ACC112 (cell line): ENCODE results near the gene LENG1.
A peak's percentile ranks its signal among the peaks of the same experiment; 100 is the strongest.
"Not testable (repeated sequence)": the region's sequence is repeated elsewhere in the genome, so short reads cannot be mapped to it uniquely, and the experiment has no call there.

Experiments used
- H2AFZ ChIP-seq: fragments of 200-600 bp; sonication (generic); one replicate; pipeline ENCODE4 v1.6.0; 2017; ENCODE audit warnings: antibody characterized with exemption, low read length; ENCODE audit not compliant: unreplicated experiment
- H3K27ac ChIP-seq: fragments of 200-600 bp; sonication (generic); 2 replicates; pipeline ENCODE4 v1.5.1; 2014; ENCODE audit warnings: low read depth, mild to moderate bottlenecking, antibody characterized with exemption, low read length, moderate library complexity
- H3K27me3 ChIP-seq: fragments of 200-600 bp; sonication (generic); 2 replicates; pipeline ENCODE4 v1.6.1; 2014; ENCODE audit warnings: mild to moderate bottlenecking, antibody characterized with exemption, low read length, moderate library complexity, mixed read lengths; ENCODE audit not compliant: insufficient read depth
- H3K36me3 ChIP-seq: fragments of 200-600 bp; sonication (generic); 2 replicates; pipeline ENCODE4 v1.6.1; 2016; ENCODE audit warnings: mild to moderate bottlenecking, antibody characterized with exemption, low read length, moderate library complexity, mixed read lengths; ENCODE audit not compliant: insufficient read depth
- H3K4me1 ChIP-seq: fragments of 200-600 bp; sonication (generic); one replicate; pipeline ENCODE4 v1.6.1; 2016; ENCODE audit warnings: low read length, mixed read lengths; ENCODE audit not compliant: insufficient read depth, unreplicated experiment, control insufficient read depth
- H3K4me3 ChIP-seq: fragments of 200-600 bp; sonication (generic); 2 replicates; pipeline ENCODE4 v1.5.1; 2014; ENCODE audit warnings: mild to moderate bottlenecking, low read depth, low read length
- H3K79me2 ChIP-seq: fragments of 200-600 bp; sonication (generic); one replicate; pipeline ENCODE4 v1.6.0; 2016; ENCODE audit warnings: low read length; ENCODE audit not compliant: control insufficient read depth, unreplicated experiment, insufficient read depth

The LENG1 gene

DNA sequence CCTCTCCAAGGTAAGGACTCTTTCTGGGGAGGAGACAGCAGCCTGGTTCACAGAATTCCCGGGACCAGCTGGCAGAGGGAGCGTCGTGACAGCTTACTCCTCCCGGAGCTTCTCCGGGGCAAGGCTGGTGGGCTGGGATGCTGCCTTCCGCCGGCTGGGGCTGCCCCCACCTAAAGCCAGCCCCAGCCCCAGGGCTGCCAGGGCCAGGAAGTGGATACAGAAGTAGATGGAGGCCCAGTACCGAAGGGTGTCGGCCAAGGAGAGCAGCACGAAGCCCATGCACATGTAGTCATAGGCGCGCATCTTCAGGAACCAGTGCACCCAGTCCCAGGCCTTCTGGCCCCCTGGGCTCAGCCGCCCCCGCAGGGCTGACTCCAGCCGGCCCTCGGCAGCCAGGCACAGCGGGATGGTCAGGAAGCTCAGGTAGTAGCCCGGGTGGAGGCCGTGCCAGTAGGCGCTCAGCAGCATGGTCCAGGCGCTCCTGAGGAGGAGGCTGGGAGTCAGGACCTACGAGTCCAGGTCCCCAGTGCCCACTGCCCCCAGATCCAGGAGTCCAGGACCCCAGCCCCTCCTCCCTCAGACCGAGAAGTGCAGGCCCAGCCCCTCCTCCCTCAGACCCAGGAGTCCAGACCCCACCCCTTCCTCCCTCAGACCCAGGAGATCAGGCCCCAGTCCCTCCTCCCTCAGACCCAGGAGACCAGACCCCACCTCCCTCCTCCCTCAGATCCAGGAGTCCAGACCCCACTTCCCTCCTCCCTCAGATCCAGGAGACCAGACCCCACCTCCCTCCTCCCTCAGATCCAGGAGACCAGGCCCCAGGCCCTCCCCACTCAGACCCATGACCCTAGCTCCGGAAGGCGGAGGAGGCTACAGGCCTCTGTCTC, 14.7 kb upstream of the LENG1 start:
- Histone ChIP-seq H2AFZ (no peak overlapping the region), H3K27ac (no peak overlapping the region), H3K4me3 (no peak overlapping the region), H3K27me3 (no peaks in the 10 kb centered on the region), H3K79me2 (no peaks in the 10 kb centered on the region), H3K4me1 (peaks cover 3% of the 10 kb centered on the region), H3K36me3 (no peaks in the 10 kb centered on the region)

DNA sequence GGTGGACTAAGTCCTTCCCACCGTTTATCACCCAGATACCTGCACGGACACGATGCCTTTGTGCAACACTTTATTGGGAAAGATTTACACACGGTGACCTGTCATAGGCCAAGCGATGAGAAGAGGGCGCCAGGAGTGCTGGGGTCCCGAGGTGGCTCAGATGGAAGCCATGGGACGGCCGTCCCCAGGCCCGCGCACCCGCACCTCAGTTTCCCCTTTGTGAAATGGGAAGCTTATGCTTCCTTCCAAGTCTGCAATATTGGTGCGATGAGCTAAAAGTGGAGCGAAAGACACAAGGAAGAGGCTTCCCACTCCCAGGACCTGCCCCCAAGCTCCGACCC, 13.8 kb upstream of the LENG1 start:
- Histone ChIP-seq H3K36me3 (no peaks in the 10 kb centered on the region), H2AFZ (no peak overlapping the region), H3K27me3 (no peaks in the 10 kb centered on the region), H3K27ac (no peak overlapping the region), H3K4me1 (peaks cover 3% of the 10 kb centered on the region), H3K79me2 (no peaks in the 10 kb centered on the region), H3K4me3 (no peak overlapping the region)

DNA sequence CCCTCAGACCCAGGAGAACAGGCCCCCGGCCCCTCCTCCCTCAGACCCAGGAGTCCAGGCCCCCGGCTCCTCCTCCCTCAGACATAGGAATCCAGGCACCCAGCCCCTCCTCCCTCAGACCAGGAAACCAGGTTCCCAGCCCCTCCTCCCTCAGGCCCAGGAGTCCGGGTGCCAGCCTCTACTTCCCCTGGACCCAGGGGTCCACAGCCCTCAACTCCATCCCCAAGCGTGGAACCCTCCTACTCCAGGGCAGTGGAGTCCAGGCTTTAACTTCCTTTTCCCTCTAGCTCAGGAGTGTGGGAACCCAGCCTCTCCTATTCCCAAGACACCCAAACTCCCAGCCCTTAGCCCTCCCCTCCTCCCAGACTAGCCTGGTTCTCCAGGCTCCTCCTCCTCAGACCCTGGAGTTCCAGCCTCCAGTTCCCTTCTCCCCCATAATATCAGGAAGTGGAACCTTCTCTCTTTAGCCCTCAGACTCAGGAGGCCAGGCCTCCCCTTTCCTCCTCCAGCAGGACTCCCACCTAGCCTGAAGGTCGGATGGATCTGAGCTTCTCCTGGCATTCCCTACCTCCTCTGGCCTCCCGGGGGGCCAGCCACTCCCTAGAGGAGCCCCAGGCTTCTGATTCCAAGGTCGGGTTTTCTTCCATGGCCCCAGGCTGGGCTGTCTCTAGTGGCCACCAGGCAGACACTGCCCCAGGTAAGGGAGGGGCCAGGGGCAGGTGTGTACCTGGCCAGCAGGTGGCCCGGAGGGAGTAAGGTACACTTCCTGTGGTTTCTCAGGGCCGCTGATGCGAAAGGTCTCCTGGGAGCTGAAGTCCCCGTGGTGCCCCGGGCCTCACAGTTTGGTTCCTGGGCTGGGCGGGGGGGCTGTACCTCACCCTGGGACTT, 13.2 kb upstream of the LENG1 start, which contains the start of gene TMC4:
Gene TMC4, minus strand, starts transcription at position 690 of the 888 bp plus-strand sequence. Its CDS starts 43 bp downstream, at position 647.
- H3K36me3 ChIP-seq: no peaks in the 10 kb centered on the region
- H3K4me3 ChIP-seq: no peak within 1 kb of the TSS
- H3K4me1 ChIP-seq: peaks cover 3% of the 10 kb centered on the region
- H3K79me2 ChIP-seq: no peaks in the 10 kb centered on the region
- no peak within 1 kb of the TSS for H3K27ac ChIP-seq
- no peaks in the 10 kb centered on the region for H3K27me3 ChIP-seq
- H2AFZ ChIP-seq: no peak within 1 kb of the TSS

DNA sequence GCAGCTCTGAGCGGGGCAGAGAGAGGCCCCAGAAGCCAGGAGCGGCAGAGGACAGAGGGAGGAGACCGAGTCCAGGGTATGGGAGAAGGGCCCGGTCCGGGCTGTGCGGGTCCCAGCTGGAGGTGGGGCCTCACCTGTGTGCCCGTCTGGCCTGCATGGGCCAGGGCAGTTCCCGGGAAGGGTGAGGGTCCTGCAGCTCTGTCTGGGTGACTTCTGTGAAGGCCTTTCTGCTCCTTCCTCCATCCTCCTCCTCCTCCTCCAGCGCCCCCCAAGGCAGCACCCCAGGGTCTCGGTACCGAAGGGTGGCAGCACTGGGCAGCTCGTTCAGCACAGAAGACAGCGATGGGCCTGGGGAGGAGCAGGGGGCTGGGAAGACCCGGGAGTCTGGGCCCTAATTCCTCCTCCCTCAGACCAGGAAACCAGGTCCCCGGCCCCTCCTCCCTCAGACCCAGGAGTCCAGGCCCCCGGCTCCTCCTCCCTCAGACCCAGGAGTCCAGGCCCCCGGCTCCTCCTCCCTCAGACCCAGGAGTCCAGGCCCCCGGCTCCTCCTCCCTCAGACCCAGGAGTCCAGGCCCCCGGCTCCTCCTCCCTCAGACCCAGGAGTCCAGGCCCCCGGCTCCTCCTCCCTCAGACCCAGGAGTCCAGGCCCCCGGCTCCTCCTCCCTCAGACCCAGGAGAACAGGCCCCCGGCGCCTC, 12.4 kb upstream of the LENG1 start:
- H3K4me3 ChIP-seq, H3K27me3 ChIP-seq, H2AFZ ChIP-seq, H3K4me1 ChIP-seq, H3K27ac ChIP-seq, H3K36me3 ChIP-seq, H3K79me2 ChIP-seq: not testable (repeated sequence)

DNA sequence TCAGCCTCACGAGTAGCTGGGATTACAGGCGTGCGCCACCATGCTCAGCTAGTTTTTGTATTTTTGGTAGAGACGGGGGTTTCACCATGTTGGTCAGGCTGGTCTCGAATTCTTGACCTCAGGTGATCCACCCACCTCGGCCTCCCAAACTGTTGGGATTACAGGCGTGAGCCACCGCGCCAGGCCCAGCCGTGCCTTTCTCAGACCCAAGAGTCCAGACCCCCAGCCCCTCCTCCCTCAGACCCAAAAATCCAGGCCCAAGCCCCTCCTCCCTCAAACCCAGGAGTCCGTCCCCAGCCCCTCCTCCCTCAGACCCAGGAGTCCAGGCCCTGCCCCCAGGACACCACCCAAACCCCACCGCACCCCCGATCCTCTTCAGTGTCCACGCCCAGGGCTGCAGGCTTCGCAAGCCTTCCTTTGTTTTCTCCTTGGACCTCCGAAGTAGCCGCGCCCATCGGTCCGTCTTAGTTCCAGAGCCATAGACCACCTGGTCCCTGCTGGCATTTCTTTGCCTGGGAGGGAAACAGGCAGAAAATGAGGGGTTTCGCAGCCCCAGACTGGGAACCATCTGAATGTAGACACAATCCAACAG, 9.7 kb upstream of the LENG1 start:
- H3K4me1 ChIP-seq: peaks cover 3% of the 10 kb centered on the region
- H3K27ac ChIP-seq: no peak overlapping the region
- H3K36me3 ChIP-seq: no peaks in the 10 kb centered on the region
- H2AFZ ChIP-seq: no peak overlapping the region
- peaks cover 6% of the 10 kb centered on the region; the same call in 1 of the 2 replicates for H3K27me3 ChIP-seq
- H3K4me3 ChIP-seq: no peak overlapping the region
- no peaks in the 10 kb centered on the region for H3K79me2 ChIP-seq

DNA sequence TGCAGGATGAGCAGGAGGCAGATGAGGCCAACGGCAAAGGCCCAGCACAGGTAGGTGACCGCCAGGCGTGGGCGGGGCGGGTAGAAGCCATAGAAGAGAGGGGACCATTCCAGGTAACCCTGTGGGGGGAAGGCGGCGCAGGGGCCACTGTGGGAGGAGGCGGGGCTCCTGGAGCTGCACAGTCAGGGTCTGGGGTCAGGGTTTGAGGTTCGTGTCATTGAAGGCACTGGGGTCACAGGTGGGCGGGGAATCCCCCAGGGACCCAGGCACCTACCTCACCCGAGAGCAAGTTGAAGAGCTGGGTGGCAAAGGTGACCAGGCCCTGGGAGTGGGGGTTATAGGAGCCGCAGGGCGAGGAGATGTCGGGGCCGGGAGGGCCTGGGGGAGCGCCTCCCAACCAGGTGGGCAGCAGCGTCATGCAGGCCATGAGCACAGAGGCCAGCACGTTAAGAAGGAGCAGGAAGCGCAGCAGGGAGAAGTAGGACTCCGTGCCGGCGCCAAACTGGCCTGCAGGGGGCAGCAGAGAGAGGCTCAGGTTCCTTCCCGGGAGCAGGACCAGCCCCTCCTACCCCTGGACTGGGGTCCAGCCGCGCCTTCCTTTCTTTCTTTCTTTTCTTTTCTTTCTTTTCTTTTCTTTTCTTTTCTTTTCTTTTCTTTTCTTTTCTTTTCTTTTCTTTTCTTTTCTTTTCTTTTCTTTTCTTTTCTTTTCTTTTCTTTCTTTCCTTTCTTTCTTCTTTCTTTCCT, 8.8 kb upstream of the LENG1 start:
- Histone ChIP-seq H3K27me3 (peaks cover 7% of the 10 kb centered on the region; the same call in 1 of the 2 replicates), H2AFZ (no peak overlapping the region), H3K4me1 (peaks cover 3% of the 10 kb centered on the region), H3K36me3 (no peaks in the 10 kb centered on the region), H3K79me2 (no peaks in the 10 kb centered on the region), H3K27ac (no peak overlapping the region), H3K4me3 (no peak overlapping the region)

DNA sequence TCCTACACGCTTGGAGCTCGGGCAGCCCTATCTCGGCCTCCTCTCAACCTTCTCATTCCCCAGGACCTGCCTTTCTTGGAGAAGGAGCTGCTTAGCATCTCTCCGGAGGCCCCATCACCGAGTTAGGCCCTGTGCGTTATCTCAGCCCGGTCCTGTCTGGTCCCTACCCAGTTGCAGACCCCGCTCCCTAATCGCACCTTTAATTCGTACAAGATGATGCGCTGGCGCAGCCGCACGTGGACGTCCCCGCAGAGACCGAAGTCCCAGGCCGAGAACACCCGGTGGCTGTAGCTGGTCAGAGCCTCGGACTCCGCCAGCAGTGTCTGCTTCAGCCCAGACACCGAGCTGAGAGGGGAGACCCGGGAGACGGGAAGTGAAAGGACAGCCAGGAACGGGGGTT, 5.7 kb upstream of the LENG1 start:
- H3K27me3 ChIP-seq: peaks cover 7% of the 10 kb centered on the region; the same call in 1 of the 2 replicates
- H3K79me2 ChIP-seq: no peaks in the 10 kb centered on the region
- H3K4me3 ChIP-seq: no peak overlapping the region
- no peak overlapping the region for H2AFZ ChIP-seq
- H3K27ac ChIP-seq: no peak overlapping the region
- H3K4me1 ChIP-seq: peaks cover 6% of the 10 kb centered on the region
- no peaks in the 10 kb centered on the region for H3K36me3 ChIP-seq

DNA sequence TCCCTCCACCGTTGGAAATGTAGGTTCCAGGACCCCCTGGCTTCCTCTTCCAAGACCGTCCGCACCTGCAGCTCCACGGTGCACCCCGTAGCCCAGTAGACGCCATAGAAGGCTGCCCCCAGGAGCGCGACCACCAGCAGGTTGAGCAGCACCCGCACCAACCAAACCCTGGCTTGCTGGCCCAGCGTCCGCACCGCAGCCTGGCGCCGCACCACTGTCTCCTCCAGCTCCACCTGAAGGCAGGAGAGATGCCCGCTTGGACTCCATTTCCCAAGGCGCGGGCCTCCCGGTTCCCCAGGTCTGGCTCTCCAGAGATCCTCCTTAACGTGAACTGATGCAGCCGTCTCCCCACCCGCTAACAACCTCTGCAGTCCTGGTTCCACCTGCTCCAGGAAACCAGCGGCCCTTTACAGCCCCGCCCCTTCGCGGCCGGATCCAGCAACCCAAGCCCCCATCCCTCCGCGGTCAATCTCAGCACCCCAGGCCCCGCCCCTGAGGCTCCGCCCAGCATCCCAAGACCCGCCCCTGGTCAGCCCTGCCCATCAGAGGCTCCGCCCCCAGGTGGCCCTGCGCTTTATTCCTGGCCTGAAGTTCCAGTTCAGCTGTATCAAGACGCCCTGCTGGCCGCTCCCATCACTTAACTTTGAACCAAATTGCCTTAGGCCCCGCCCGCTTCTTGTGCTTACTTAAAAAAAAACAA, 5.0 kb upstream of the LENG1 start:
- H3K27ac ChIP-seq: no peak overlapping the region

DNA sequence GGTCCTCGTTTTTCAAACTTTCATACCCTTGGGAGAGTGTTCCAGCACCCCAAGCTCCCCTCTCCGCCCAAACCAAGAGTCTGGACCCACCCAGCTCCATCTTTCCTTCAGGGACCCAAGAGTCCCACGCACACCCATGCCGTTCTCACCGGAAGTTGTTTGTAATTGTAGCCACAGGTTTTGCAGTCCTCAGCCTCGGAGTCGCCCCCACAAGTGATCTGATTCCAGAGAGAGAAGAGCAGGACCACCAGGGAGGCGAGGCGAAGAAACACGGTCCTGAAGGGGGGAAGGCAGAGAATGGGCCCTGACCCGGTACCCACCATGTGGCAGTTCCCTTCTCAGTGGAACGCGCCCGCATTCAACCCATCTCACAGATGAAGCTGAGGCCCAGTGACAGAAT, 3.4 kb upstream of the LENG1 start:
- no peak overlapping the region for H3K27ac ChIP-seq

More for the DNA sequence above, 5.0 kb upstream of the LENG1 start:
- Histone ChIP-seq H3K27me3 (peaks cover 7% of the 10 kb centered on the region; the same call in 1 of the 2 replicates), H3K36me3 (no peaks in the 10 kb centered on the region), H3K79me2 (no peaks in the 10 kb centered on the region), H2AFZ (no peak overlapping the region), H3K4me3 (no peak overlapping the region), H3K4me1 (peaks cover 6% of the 10 kb centered on the region)

More for the DNA sequence above, 3.4 kb upstream of the LENG1 start:
- Histone ChIP-seq H3K27me3 (peaks cover 7% of the 10 kb centered on the region; the same call in 1 of the 2 replicates), H3K36me3 (no peaks in the 10 kb centered on the region), H2AFZ (no peak overlapping the region), H3K4me3 (peak overlapping the region; percentile 58; the same call in 1 of the 2 replicates), H3K4me1 (peaks cover 11% of the 10 kb centered on the region), H3K79me2 (peaks cover 3% of the 10 kb centered on the region)
